Measurements from ENCODE around the gene STRA8. TPM values are rescaled to one million over a fixed set of nuclear protein-coding genes. Genes with fewer than 3 reads are reported as not detected.

STRA8 gene
- total RNA-seq, 1 experiment from 2014 or later: not detected

- no peaks in the 10 kb centered on the region for H3K27me3 Mint-ChIP-seq (ENCODE audit: low read depth)
- no CpG with 5 or more reads among the region's 3 CpGs for WGBS (ENCODE audit: extremely low coverage, insufficient read length, low lambda C conversion rate)
- H4K8ac ChIP-seq (replicated peaks; ENCODE audit: insufficient read length, low read depth, low read length): no peak overlapping the region
Measured at GRCh38 chr7:135186261-135186540, 47.4 kb upstream of the STRA8 start.

More at GRCh38 chr7:135186261-135186540, 47.4 kb upstream of the STRA8 start:
- Histone ChIP-seq H2BK12ac (ENCODE audit: insufficient read length, low read depth, low read length) (no peak overlapping the region), H3K9me3 (ENCODE audit: control insufficient read depth, low read depth, low read length) (peaks cover 13% of the 10 kb centered on the region), H3K4me2 (ENCODE audit: insufficient read depth, insufficient read length, low read length) (no peak overlapping the region), H3K79me1 (ENCODE audit: insufficient read depth, low read depth, low read length, poor library complexity, severe bottlenecking) (no peaks in the 10 kb centered on the region), H3K27me3 (ENCODE audit: insufficient read depth, low read length) (no peaks in the 10 kb centered on the region), H3K23ac (ENCODE audit: insufficient read length, low read depth, low read length) (no peak overlapping the region), H2BK120ac (ENCODE audit: low read depth, low read length, poor library complexity, severe bottlenecking) (no peak overlapping the region), H3K18ac (ENCODE audit: insufficient read length, low read depth, low read length) (no peak overlapping the region), H3K79me2 (ENCODE audit: insufficient read depth, low read length) (no peaks in the 10 kb centered on the region), H3K27ac (ENCODE audit: insufficient read length, low read depth, low read length) (no peak overlapping the region), H3K23me2 (ENCODE audit: insufficient read length, low read depth, low read length, poor library complexity, severe bottlenecking) (no peaks in the 10 kb centered on the region), H3T11ph (ENCODE audit: low read length) (no peak overlapping the region), H3K9ac (ENCODE audit: extremely low read depth, insufficient read length, low read length) (no peak overlapping the region), H2AK5ac (ENCODE audit: insufficient read length, low read length) (no peak overlapping the region), H4K5ac (ENCODE audit: insufficient read length, low read depth, low read length) (no peak overlapping the region), H3K56ac (ENCODE audit: insufficient read length, low read depth, low read length) (no peak overlapping the region), H3K4me1 (ENCODE audit: insufficient read depth, low read length) (no peaks in the 10 kb centered on the region), H3K14ac (ENCODE audit: insufficient read depth, low read length) (no peak overlapping the region), H3K4ac (ENCODE audit: low read depth, low read length) (no peak overlapping the region), H2BK15ac (ENCODE audit: low read depth, low read length) (no peak overlapping the region), H2AFZ (ENCODE audit: low read length) (no peak overlapping the region), H4K20me1 (ENCODE audit: control insufficient read depth, insufficient read depth, insufficient read length) (no peaks in the 10 kb centered on the region), H2BK5ac (ENCODE audit: insufficient read length, low read length) (no peak overlapping the region), H4K91ac (ENCODE audit: insufficient read length, low read depth, low read length) (no peak overlapping the region), H2BK20ac (ENCODE audit: low read depth, low read length, poor library complexity, severe bottlenecking) (no peak overlapping the region)
- TF ChIP-seq CTCF (conservative IDR thresholded peaks at IDR 0.05): no peak
- Mint-ChIP-seq H3K4me1 (no peaks in the 10 kb centered on the region), H3K36me3 (ENCODE audit: insufficient read depth in 1 of 3, low read depth in 3 of 3) (peaks cover 21 to 78% (median 55%) of the 10 kb centered on the region in 3 experiments), H3K9me3 (peaks cover 18% of the 10 kb centered on the region in 2 experiments), H3K4me3 (no peak overlapping the region), H3K27ac (no peak overlapping the region)
- DNase-seq: no peak

Measured in H9 (cell line).